Stomach (tissue), 9 donors: Measurements from ENCODE around the gene PRR16. TPM values are rescaled to one million over a fixed set of nuclear protein-coding genes. Genes with fewer than 3 reads are reported as not detected.

ENCODE experiments used
- DNase-seq, 2 donors: peaks; one replicate each; pipeline versions ENCODE4 v3.0.0 to v3.0.0-alpha.2; 2013 to 2019
- H3K27ac ChIP-seq, 5 donors: fragments of 200-600 bp in 4 of 5; sonication (generic) in 4 of 5; one replicate each; pipeline ENCODE4 v1.5.1; 2013 to 2019; ENCODE audit warnings: mild to moderate bottlenecking in 1 of 5, moderate library complexity in 1 of 5
- H3K27me3 ChIP-seq, 3 donors: fragments of 200-600 bp; sonication (generic); one replicate each; pipeline ENCODE4 v1.5.1; 2017 to 2019; ENCODE audit warnings: mixed run types in 1 of 3
- H3K36me3 ChIP-seq, 4 donors: fragments of 200-600 bp; sonication (generic); 1 replicate in 3 of 4; 2 replicates in 1 of 4; pipeline ENCODE4 v1.5.1; 2016 to 2019
- H3K4me1 ChIP-seq, 4 donors: fragments of 200-600 bp; sonication (generic); one replicate each; pipeline ENCODE4 v1.5.1; 2016 to 2019
- H3K4me3 ChIP-seq, 4 donors: fragments of 200-600 bp; sonication (generic) in 3 of 4; one replicate each; pipeline ENCODE4 v1.5.1; 2016 to 2019; ENCODE audit warnings: mild to moderate bottlenecking in 1 of 4
- H3K9me3 ChIP-seq, 4 donors: fragments of 200-600 bp; sonication (generic); one replicate each; pipeline ENCODE4 v1.5.1; 2016 to 2019
- CTCF ChIP-seq, 7 experiments: fragments of 450-650 bp in 4 of 7; fragments of 200-600 bp in 3 of 7; sonication (generic) in 3 of 7; IDR thresholded peaks; one replicate each; pipeline ENCODE4 v1.5.1; 2016 to 2019; ENCODE audit warnings: antibody characterized with exemption in 7 of 7, control low read depth in 2 of 7, mild to moderate bottlenecking in 1 of 7
- EP300 ChIP-seq: sonication (generic); formaldehyde crosslinking; IDR thresholded peaks from one replicate; pipeline ENCODE4 v1.6.1; 2017; ENCODE audit warnings: antibody characterized with exemption
- POLR2A ChIP-seq, 4 donors: fragments of 450-650 bp; IDR thresholded peaks; one replicate each; pipeline ENCODE4 v1.6.1; 2016; ENCODE audit warnings: antibody characterized with exemption in 4 of 4, control low read depth in 2 of 4, mild to moderate bottlenecking in 1 of 4, moderate library complexity in 1 of 4
- POLR2AphosphoS5 ChIP-seq, 3 donors: sonication (generic); formaldehyde crosslinking; IDR thresholded peaks; one replicate each; pipeline ENCODE4 v1.6.1; 2016; ENCODE audit warnings: antibody characterized with exemption in 3 of 3
- WGBS, 5 donors: extraction: QIAGEN DNeasy Blood & Tissue Kit in 3 of 5; methylation state at CpG; one replicate each; pipeline versions ENCODE4 v1.1.5 to v1.1.7; 2013 to 2018; 5-methylcytosine and 5-hydroxymethylcytosine counted together
- intact Hi-C: fragments of 100-400 bp; cut with DNase I; formaldehyde crosslinking; loops from one replicate; pipeline ENCODE4 v1.15.1; 2023; ENCODE audit warnings: low total_unique reads
- polyA plus RNA-seq, 3 donors: library from polyadenylated mRNA; stranded (reverse); fragments of 200-250 nt; gene quantifications; one replicate each; pipeline ENCODE4 v1.2.3, GENCODE V29; 2013
- total RNA-seq, 5 donors: library from RNA; depleted of rRNA; stranded (reverse); fragments of >200 nt; gene quantifications; one replicate each; pipeline versions ENCODE4 v1.1.0 to v1.2.3, GENCODE V29; 2014 to 2016
- donor health status: healthy with polysubstance abuse.
- donor health status: Bipolar disorder and iron deficiency.
- donor health status: healthy.

The PRR16 gene
- total and polyA plus RNA-seq, 8 donors, result 1.3 to 40.8 (median 8.1) TPM

- intact Hi-C loops, result no loop called here
- Histone ChIP-seq H3K27ac (no peak overlapping the region), H3K27me3 (no peaks in the 10 kb centered on the region), H3K9me3 (no peaks in the 10 kb centered on the region), H3K36me3 (no peaks in the 10 kb centered on the region), H3K4me3 (no peak overlapping the region), H3K4me1 (no peaks in the 10 kb centered on the region)
- no peak for TF ChIP-seq POLR2A (IDR thresholded peaks at IDR 0.05)
- no peak for TF ChIP-seq CTCF (IDR thresholded peaks at IDR 0.05)
- TF ChIP-seq POLR2AphosphoS5 (IDR thresholded peaks at IDR 0.05), result no peak
- TF ChIP-seq EP300, result no peak
- no peak for DNase-seq
- 41 to 63% (median 52%) methylated on average over 1 of the region's 1 CpG for WGBS, 5 donors
These were observed 240.0 kb downstream of the PRR16 start for GRCh38 chr5:120703918-120704587.

- H3K36me3 ChIP-seq, result no peaks in the 10 kb centered on the region
- H3K4me3 ChIP-seq, result no peak overlapping the region
- no peaks in the 10 kb centered on the region for H3K27me3 ChIP-seq
- intact Hi-C loops, result no loop called here
- H3K27ac ChIP-seq, result no peak overlapping the region
- DNase-seq, result no peak
- no peaks in the 10 kb centered on the region for H3K4me1 ChIP-seq
- TF ChIP-seq EP300 (no peak), CTCF (IDR thresholded peaks at IDR 0.05) (no peak), POLR2AphosphoS5 (IDR thresholded peaks at IDR 0.05) (no peak)
- peaks cover 0 to 3% (median 0%) of the 10 kb centered on the region in 4 donors for H3K9me3 ChIP-seq
These were observed 242.8 kb downstream of the PRR16 start for GRCh38 chr5:120706877-120707276.

- 73 to 82% (median 78%) methylated on average over 3 of the region's 3 CpGs for WGBS, 5 donors
- intact Hi-C loops, result no loop called here
- Histone ChIP-seq H3K36me3 (no peaks in the 10 kb centered on the region), H3K4me1 (no peaks in the 10 kb centered on the region), H3K4me3 (no peak overlapping the region), H3K27me3 (no peaks in the 10 kb centered on the region), H3K27ac (no peak overlapping the region), H3K9me3 (no peaks in the 10 kb centered on the region)
- no peak for TF ChIP-seq CTCF (IDR thresholded peaks at IDR 0.05)
- no peak for TF ChIP-seq EP300
- TF ChIP-seq POLR2AphosphoS5 (IDR thresholded peaks at IDR 0.05), result no peak
- TF ChIP-seq POLR2A (IDR thresholded peaks at IDR 0.05), result no peak
- no peak for DNase-seq
These were observed 253.3 kb downstream of the PRR16 start for GRCh38 chr5:120717381-120717780.

- H3K27me3 ChIP-seq, result no peaks in the 10 kb centered on the region
- H3K27ac ChIP-seq, result no peak overlapping the region
- no peak overlapping the region for H3K4me3 ChIP-seq
- H3K9me3 ChIP-seq, result no peaks in the 10 kb centered on the region
- no peaks in the 10 kb centered on the region for H3K36me3 ChIP-seq
- intact Hi-C loops, result no loop called here
- DNase-seq, result no peak
- no peak for TF ChIP-seq POLR2A (IDR thresholded peaks at IDR 0.05)
- TF ChIP-seq CTCF (IDR thresholded peaks at IDR 0.05), result no peak
- TF ChIP-seq EP300, result no peak
- no peak for TF ChIP-seq POLR2AphosphoS5 (IDR thresholded peaks at IDR 0.05)
- H3K4me1 ChIP-seq, result no peaks in the 10 kb centered on the region
These were observed 266.1 kb downstream of the PRR16 start for GRCh38 chr5:120730214-120730613.
